Gastroesophageal sphincter (tissue), 4 donors: ENCODE data around the gene WDSUB1. TPM values are rescaled to one million over a fixed set of nuclear protein-coding genes. Genes with fewer than 3 reads are reported as not detected.
A peak's percentile ranks its signal among the peaks of the same experiment; 100 is the strongest.

Source experiments
- ATAC-seq: fragments of 150-250 bp; one replicate; pipeline ENCODE4 v1.9.1; 2016; ENCODE audit warnings: mild to moderate bottlenecking, moderate library complexity
- H3K27ac ChIP-seq, 4 donors: fragments of 200-600 bp; sonication (generic) in 3 of 4; 1 replicate in 3 of 4; 2 replicates in 1 of 4; pipeline ENCODE4 v1.5.1; 2016 to 2019
- H3K27me3 ChIP-seq: fragments of 200-600 bp; sonication (generic); one replicate; pipeline ENCODE4 v1.5.1; 2019
- H3K36me3 ChIP-seq, 2 donors: fragments of 200-600 bp; sonication (generic); one replicate each; pipeline ENCODE4 v1.5.1; 2019; ENCODE audit warnings: control low read depth in 1 of 2
- H3K4me1 ChIP-seq, 3 donors: fragments of 200-600 bp; sonication (generic); 1 replicate in 2 of 3; 2 replicates in 1 of 3; pipeline ENCODE4 v1.5.1; 2016 to 2019; ENCODE audit warnings: control low read depth in 2 of 3
- H3K4me3 ChIP-seq, 2 donors: fragments of 200-600 bp; sonication (generic); one replicate each; pipeline ENCODE4 v1.5.1; 2019; ENCODE audit warnings: mild to moderate bottlenecking in 1 of 2, moderate library complexity in 1 of 2
- H3K9me3 ChIP-seq, 3 donors: fragments of 200-600 bp; sonication (generic); one replicate each; pipeline ENCODE4 v1.5.1; 2017 to 2019; ENCODE audit warnings: control low read depth in 2 of 3
- EP300 ChIP-seq: sonication (generic); formaldehyde crosslinking; IDR thresholded peaks from one replicate; pipeline ENCODE4 v1.6.1; 2017; ENCODE audit warnings: antibody characterized with exemption, mild to moderate bottlenecking
- POLR2A ChIP-seq, 2 donors: fragments of 450-650 bp; IDR thresholded peaks; one replicate each; pipeline ENCODE4 v1.6.1; 2017; ENCODE audit warnings: antibody characterized with exemption in 2 of 2, mild to moderate bottlenecking in 2 of 2, moderate library complexity in 1 of 2
- POLR2AphosphoS5 ChIP-seq: sonication (generic); formaldehyde crosslinking; IDR thresholded peaks from one replicate; pipeline ENCODE4 v1.6.1; 2017; ENCODE audit warnings: antibody characterized with exemption
- WGBS, 2 donors: methylation state at CpG; one replicate each; pipeline ENCODE4 v1.1.5; 2018; ENCODE audit warnings: low coverage in 1 of 2; 5-methylcytosine and 5-hydroxymethylcytosine counted together
- total RNA-seq, 4 donors: library from RNA; depleted of rRNA; stranded (reverse); fragments of >200 nt; gene quantifications; one replicate each; pipeline ENCODE4 v1.1.0, GENCODE V29; 2016
- TF ChIP-seq, protein P1 (sequence below), 4 experiments: fragments of 200-600 bp in 2 of 4; fragments of 450-650 bp in 2 of 4; sonication (generic) in 1 of 4; IDR thresholded peaks; one replicate each; pipeline ENCODE4 v1.5.1; 2017 to 2019; ENCODE audit warnings: antibody characterized with exemption in 4 of 4, mild to moderate bottlenecking in 2 of 4, moderate library complexity in 2 of 4

Gene WDSUB1
- total RNA-seq, 4 donors from 2014 or later: 5.3 to 11.1 (median 5.9) TPM

DNA sequence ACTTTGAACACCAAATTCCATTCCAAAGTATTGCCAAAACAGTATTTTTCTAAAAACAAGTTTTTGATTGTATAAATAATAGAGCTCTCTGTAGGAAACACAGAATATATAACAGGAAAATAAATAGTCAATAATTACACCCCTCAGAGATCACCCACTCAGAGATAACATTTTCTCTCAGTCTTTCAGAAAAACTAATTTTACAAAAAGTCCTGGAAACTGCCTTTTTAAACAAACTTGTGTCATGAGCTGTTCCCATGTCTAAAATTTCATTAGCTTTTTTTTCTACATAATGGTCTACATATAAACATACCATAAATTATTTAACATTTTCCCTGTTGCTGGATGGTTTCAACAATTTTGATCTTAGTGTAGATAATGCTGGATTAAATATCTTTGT, 1.2 kb upstream of the WDSUB1 start:
- TF ChIP-seq EP300 (no peak), POLR2A (IDR thresholded peaks at IDR 0.05) (no peak)
- TF ChIP-seq, protein P1, sequence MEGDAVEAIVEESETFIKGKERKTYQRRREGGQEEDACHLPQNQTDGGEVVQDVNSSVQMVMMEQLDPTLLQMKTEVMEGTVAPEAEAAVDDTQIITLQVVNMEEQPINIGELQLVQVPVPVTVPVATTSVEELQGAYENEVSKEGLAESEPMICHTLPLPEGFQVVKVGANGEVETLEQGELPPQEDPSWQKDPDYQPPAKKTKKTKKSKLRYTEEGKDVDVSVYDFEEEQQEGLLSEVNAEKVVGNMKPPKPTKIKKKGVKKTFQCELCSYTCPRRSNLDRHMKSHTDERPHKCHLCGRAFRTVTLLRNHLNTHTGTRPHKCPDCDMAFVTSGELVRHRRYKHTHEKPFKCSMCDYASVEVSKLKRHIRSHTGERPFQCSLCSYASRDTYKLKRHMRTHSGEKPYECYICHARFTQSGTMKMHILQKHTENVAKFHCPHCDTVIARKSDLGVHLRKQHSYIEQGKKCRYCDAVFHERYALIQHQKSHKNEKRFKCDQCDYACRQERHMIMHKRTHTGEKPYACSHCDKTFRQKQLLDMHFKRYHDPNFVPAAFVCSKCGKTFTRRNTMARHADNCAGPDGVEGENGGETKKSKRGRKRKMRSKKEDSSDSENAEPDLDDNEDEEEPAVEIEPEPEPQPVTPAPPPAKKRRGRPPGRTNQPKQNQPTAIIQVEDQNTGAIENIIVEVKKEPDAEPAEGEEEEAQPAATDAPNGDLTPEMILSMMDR (IDR thresholded peaks at IDR 0.05): no peak
- no peaks in the 10 kb centered on the region for H3K9me3 ChIP-seq
- peaks cover 0 to 26% (median 3%) of the 10 kb centered on the region in 3 donors for H3K4me1 ChIP-seq
- H3K4me3 ChIP-seq: no peak overlapping the region
- H3K36me3 ChIP-seq: peaks cover 0 to 1% of the 10 kb centered on the region in 2 donors
- no peaks in the 10 kb centered on the region for H3K27me3 ChIP-seq
- ATAC-seq: no peak
- peak overlapping the region in 2 of 4 donors; percentile 92 to 95 for H3K27ac ChIP-seq

DNA sequence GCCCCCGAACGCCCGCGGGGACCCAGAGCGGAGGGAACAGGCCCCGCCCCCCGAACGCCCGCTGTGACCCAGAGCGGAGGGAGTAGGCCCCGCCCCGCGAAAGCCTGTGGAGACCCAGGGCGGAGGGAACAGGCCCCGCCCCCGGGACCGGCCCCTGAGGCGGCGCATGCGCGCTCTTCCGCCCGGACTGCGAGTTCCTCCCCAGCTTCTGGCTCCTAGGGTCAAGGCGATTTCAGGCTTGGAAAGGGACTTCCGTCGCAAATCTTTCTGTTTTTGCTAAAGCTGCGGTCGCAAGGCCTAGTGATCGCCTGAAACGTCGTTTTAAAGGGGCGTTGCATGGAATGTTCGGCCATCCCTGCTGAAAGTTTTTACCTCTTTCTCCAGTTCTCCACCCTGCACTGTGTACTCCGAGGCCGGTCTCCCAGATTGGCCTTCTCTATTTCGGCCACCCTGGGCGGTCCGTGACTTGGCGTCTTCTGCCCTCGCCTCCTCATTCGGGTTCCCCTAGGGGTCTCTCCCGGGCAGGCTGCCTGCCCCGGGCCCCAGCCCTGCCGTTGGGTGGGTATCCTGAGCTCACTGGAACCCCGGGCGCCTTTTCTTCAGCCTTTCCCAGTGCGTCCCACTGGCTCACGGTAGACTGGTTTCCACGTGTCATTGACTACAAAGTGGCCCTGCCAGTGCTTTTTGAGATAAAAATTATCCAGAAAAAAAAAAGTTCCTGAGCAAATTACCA, 372 bp upstream of the WDSUB1 start:
- Histone ChIP-seq H3K4me1 (peaks cover 0 to 26% (median 3%) of the 10 kb centered on the region in 3 donors), H3K27me3 (no peaks in the 10 kb centered on the region), H3K27ac (peak overlapping the region; percentile 75 to 95 (median 92)), H3K9me3 (no peaks in the 10 kb centered on the region), H3K36me3 (peaks cover 0 to 10% of the 10 kb centered on the region in 2 donors), H3K4me3 (peak overlapping the region; percentile 80 to 99)
- 1 to 2% methylated on average over 8 to 14 of the region's 50 CpGs for WGBS, 2 donors
- TF ChIP-seq POLR2AphosphoS5: peak; percentile 77
- TF ChIP-seq EP300: no peak
- peak in 1 of 2 donors; percentile 52 for TF ChIP-seq POLR2A (IDR thresholded peaks at IDR 0.05)
- TF ChIP-seq, protein P1 (IDR thresholded peaks at IDR 0.05): peak in 1 of 4 experiments; percentile 20
- ATAC-seq: peak; percentile 97

DNA sequence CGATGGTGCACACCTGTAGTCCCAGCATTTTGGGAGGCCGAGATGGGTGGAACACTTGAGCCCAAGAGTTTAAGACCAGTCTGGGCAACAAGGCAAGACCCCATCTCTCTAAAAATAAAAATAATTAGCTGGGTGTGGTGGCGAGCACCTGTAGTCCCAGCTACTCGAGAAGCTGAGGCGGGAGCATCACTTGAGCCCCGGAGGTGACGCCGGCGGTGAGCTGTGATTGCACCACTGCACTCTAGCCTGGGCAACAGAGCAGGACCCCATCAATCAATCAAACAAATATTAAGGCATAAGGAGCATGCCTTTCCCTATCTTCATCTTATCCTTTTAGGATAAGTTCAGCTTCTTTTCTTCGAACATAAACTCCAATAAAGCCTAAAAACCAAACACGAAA, 1.1 kb downstream of the WDSUB1 start:
- 76 to 80% methylated on average over 6 to 11 of the region's 11 CpGs for WGBS, 2 donors
- ATAC-seq: no peak
- Histone ChIP-seq H3K36me3 (peaks cover 0 to 24% of the 10 kb centered on the region in 2 donors), H3K4me1 (peaks cover 0 to 21% (median 3%) of the 10 kb centered on the region in 3 donors), H3K9me3 (no peaks in the 10 kb centered on the region), H3K27me3 (no peaks in the 10 kb centered on the region), H3K27ac (peak overlapping the region in 3 of 4 donors; percentile 92 to 95 (median 93)), H3K4me3 (peak overlapping the region; percentile 80 to 99)
- no peak for TF ChIP-seq EP300
- TF ChIP-seq, protein P1 (IDR thresholded peaks at IDR 0.05): no peak
- no peak for TF ChIP-seq POLR2A (IDR thresholded peaks at IDR 0.05)
- no peak for TF ChIP-seq POLR2AphosphoS5

DNA sequence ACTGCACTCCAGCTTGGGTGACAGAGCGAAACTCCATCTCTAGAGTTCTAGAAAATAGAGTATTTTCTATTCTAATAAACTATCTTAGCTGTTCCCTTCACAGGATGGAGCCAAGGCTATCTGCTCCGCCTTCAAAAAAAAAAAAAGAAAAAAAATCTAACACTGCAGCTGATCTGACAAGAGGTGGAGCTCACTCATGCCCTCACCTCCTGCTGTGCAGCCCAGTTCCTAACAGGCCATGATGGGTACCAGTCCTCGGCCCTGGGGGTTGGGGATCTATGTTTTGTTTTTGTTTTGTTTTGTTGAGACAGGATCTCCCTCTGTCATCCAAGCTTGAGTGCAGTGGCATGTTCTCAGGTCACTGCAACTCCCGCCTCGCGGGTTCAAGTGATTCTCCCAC, 3.0 kb downstream of the WDSUB1 start:
- peaks cover 0 to 36% of the 10 kb centered on the region in 2 donors for H3K36me3 ChIP-seq
- ATAC-seq: no peak
- H3K27ac ChIP-seq: no peak overlapping the region
- no peak overlapping the region for H3K4me3 ChIP-seq
- TF ChIP-seq EP300 (no peak), POLR2A (IDR thresholded peaks at IDR 0.05) (no peak), POLR2AphosphoS5 (no peak)
- TF ChIP-seq, protein P1 (IDR thresholded peaks at IDR 0.05): no peak
- peaks cover 0 to 19% (median 3%) of the 10 kb centered on the region in 3 donors for H3K4me1 ChIP-seq
- 80 to 95% methylated on average over 3 to 6 of the region's 6 CpGs for WGBS, 2 donors
- H3K27me3 ChIP-seq: no peaks in the 10 kb centered on the region
- no peaks in the 10 kb centered on the region for H3K9me3 ChIP-seq

DNA sequence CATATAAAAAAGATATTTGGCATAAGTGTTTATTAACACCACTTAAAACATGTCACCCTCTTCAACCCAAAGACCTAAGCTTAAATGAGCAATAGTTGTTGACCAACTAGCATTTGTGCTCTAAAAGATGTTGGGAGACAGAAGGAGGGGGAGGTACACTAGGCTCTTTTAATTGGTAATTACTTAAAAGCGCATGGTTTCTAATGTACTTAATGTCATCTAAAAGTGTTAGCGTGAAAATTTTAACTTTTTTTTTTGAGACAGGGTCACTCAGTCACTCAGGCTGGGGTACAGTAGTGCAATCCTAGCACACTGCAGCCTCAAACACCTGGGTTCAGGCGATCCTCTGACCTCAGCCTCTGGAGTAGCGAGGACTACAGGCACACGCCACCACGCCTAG, 5.5 kb downstream of the WDSUB1 start:
- Histone ChIP-seq H3K27me3 (no peaks in the 10 kb centered on the region), H3K4me3 (no peak overlapping the region), H3K27ac (no peak overlapping the region), H3K36me3 (peaks cover 0 to 41% of the 10 kb centered on the region in 2 donors), H3K4me1 (peaks cover 0 to 12% (median 0%) of the 10 kb centered on the region in 3 donors), H3K9me3 (no peaks in the 10 kb centered on the region)
- WGBS, 2 donors: 97% methylated on average over 6 of the region's 6 CpGs
- ATAC-seq: no peak
- no peak for TF ChIP-seq EP300
- TF ChIP-seq POLR2AphosphoS5: no peak
- no peak for TF ChIP-seq POLR2A (IDR thresholded peaks at IDR 0.05)
- TF ChIP-seq, protein P1 (IDR thresholded peaks at IDR 0.05): no peak
